Pons (tissue), 1 donor: ENCODE measurements around the gene CYP4F8.

Source experiments
- DNase-seq: peaks from one replicate; pipeline ENCODE4 v3.0.0-alpha.2; 2016; ENCODE audit warnings: low spot score

Gene CYP4F8

GRCh38 chr19:15616627-15617270 is 1.7 kb downstream of the CYP4F8 start:
- DNase-seq = no peak

- DNase-seq = no peak
Measured at GRCh38 chr19:15618321-15618720, 3.3 kb downstream of the CYP4F8 start.

GRCh38 chr19:15621801-15622200 is 6.8 kb downstream of the CYP4F8 start:
- DNase-seq = no peak

GRCh38 chr19:15622991-15623390 is 8.0 kb downstream of the CYP4F8 start:
- DNase-seq = no peak

GRCh38 chr19:15623711-15624318 is 8.8 kb downstream of the CYP4F8 start:
- DNase-seq = no peak

- DNase-seq = no peak
Measured at GRCh38 chr19:15628236-15629002, 13.4 kb downstream of the CYP4F8 start.

GRCh38 chr19:15629003-15629880 is 14.2 kb downstream of the CYP4F8 start:
- peak; percentile 30 for DNase-seq

- DNase-seq = no peak
Measured at GRCh38 chr19:15631817-15632216, 16.8 kb downstream of the CYP4F8 start.

GRCh38 chr19:15633082-15633835 is 18.2 kb downstream of the CYP4F8 start:
- DNase-seq = peak; percentile 28

- DNase-seq = no peak
Measured at GRCh38 chr19:15634105-15634504, 19.1 kb downstream of the CYP4F8 start.

- DNase-seq = no peak
Measured at GRCh38 chr19:15635016-15635805, 20.2 kb downstream of the CYP4F8 start.

- peak; percentile 13 for DNase-seq
Measured at GRCh38 chr19:15636026-15636425, 21.0 kb downstream of the CYP4F8 start.

GRCh38 chr19:15639596-15639995 is 24.6 kb downstream of the CYP4F8 start:
- no peak for DNase-seq

- no peak for DNase-seq
Measured at GRCh38 chr19:15640294-15640903, 25.4 kb downstream of the CYP4F8 start, which contains the start of gene CYP4F3. Gene CYP4F3 (plus strand): TSS chr19:15640897. CDS start chr19:15641416, 519 bp downstream.

GRCh38 chr19:15640904-15641597 is 26.0 kb downstream of the CYP4F8 start:
- no peak for DNase-seq

GRCh38 chr19:15641901-15642491 is 27.0 kb downstream of the CYP4F8 start:
- no peak for DNase-seq

- no peak for DNase-seq
Measured at GRCh38 chr19:15642807-15643206, 27.8 kb downstream of the CYP4F8 start.

GRCh38 chr19:15643387-15643786 is 28.4 kb downstream of the CYP4F8 start:
- no peak for DNase-seq
